Adipocyte (in vitro differentiated cells): Measurements from ENCODE around the gene C12orf76.
"Not testable (repeated sequence)": the region's sequence is repeated elsewhere in the genome, so short reads cannot be mapped to it uniquely, and the experiment has no call there.

Experiments
- DNase-seq: peaks from one replicate; pipeline ENCODE4 v3.0.0-alpha.2; 2015; ENCODE audit warnings: low read depth
- H3K27me3 ChIP-seq: replicated peaks from 2 replicates; pipeline ENCODE4 v1.7.0; 2013; ENCODE audit warnings: mild to moderate bottlenecking, low read length, moderate library complexity; ENCODE audit not compliant: control insufficient read depth, insufficient read depth
- H3K36me3 ChIP-seq: 2 replicates; pipeline ENCODE4 v1.7.0; 2013; ENCODE audit warnings: low read length, mild to moderate bottlenecking, moderate library complexity; ENCODE audit not compliant: control insufficient read depth, insufficient read depth, severe bottlenecking
- H3K4me1 ChIP-seq: 2 replicates; pipeline ENCODE4 v1.7.0; 2013; ENCODE audit warnings: mild to moderate bottlenecking, low read length, moderate library complexity; ENCODE audit not compliant: control insufficient read depth, insufficient read depth
- H3K4me3 ChIP-seq: 2 replicates; pipeline ENCODE4 v1.7.0; 2013; ENCODE audit warnings: mild to moderate bottlenecking, low read length, moderate library complexity
- H3K9ac ChIP-seq: 2 replicates; pipeline ENCODE4 v1.7.0; 2013; ENCODE audit warnings: mild to moderate bottlenecking, low read length, moderate library complexity
- H3K9me3 ChIP-seq: 2 replicates; pipeline ENCODE4 v1.7.0; 2013; ENCODE audit warnings: mild to moderate bottlenecking, low read length, moderate library complexity; ENCODE audit not compliant: control insufficient read depth

C12orf76 gene

GRCh38 chr12:110048242-110049027 is at the start of gene C12orf76:
C12orf76 (minus strand) TSS chr12:110048522; CDS start chr12:110048495, 27 bp downstream.
- H3K27me3 ChIP-seq = no peaks in the 10 kb centered on the region
- no peaks in the 10 kb centered on the region for H3K9me3 ChIP-seq
- H3K36me3 ChIP-seq = no peaks in the 10 kb centered on the region

GRCh38 chr12:110093631-110094311 is 45.4 kb upstream of the C12orf76 start:
- no peak for DNase-seq
- Histone ChIP-seq H3K36me3 (no peaks in the 10 kb centered on the region), H3K27me3 (peaks cover 25% of the 10 kb centered on the region), H3K9ac (no peak overlapping the region), H3K4me3 (no peak overlapping the region), H3K4me1 (no peaks in the 10 kb centered on the region), H3K9me3 (no peaks in the 10 kb centered on the region)

More at GRCh38 chr12:110048242-110049027, at the start of gene C12orf76:
- Histone ChIP-seq H3K4me1 (peaks cover 23% of the 10 kb centered on the region), H3K4me3 (peak within 1 kb of the TSS; percentile 91), H3K9ac (peak within 1 kb of the TSS; percentile 86)
- DNase-seq = peak; percentile 98

- Histone ChIP-seq H3K36me3 (no peaks in the 10 kb centered on the region), H3K4me1 (no peaks in the 10 kb centered on the region), H3K9me3 (no peaks in the 10 kb centered on the region), H3K27me3 (peaks cover 34% of the 10 kb centered on the region), H3K4me3 (no peak overlapping the region), H3K9ac (no peak overlapping the region)
- no peak for DNase-seq
Observed at GRCh38 chr12:110091136-110091711, 42.9 kb upstream of the C12orf76 start.

GRCh38 chr12:110090266-110091135 is 42.2 kb upstream of the C12orf76 start:
- Histone ChIP-seq H3K9me3 (no peaks in the 10 kb centered on the region), H3K27me3 (peaks cover 40% of the 10 kb centered on the region), H3K4me3 (no peak overlapping the region), H3K36me3 (no peaks in the 10 kb centered on the region), H3K9ac (no peak overlapping the region), H3K4me1 (no peaks in the 10 kb centered on the region)
- DNase-seq = no peak

GRCh38 chr12:110088936-110089335 is 40.6 kb upstream of the C12orf76 start:
- H3K9ac ChIP-seq = no peak overlapping the region
- H3K36me3 ChIP-seq = no peaks in the 10 kb centered on the region
- no peak overlapping the region for H3K4me3 ChIP-seq
- H3K4me1 ChIP-seq = no peaks in the 10 kb centered on the region
- peaks cover 44% of the 10 kb centered on the region for H3K27me3 ChIP-seq
- no peak for DNase-seq
- H3K9me3 ChIP-seq = no peaks in the 10 kb centered on the region

- peaks cover 36% of the 10 kb centered on the region for H3K27me3 ChIP-seq
- not testable (repeated sequence) for H3K9me3 ChIP-seq, H3K4me1 ChIP-seq, DNase-seq, H3K9ac ChIP-seq, H3K4me3 ChIP-seq, H3K36me3 ChIP-seq
Observed at GRCh38 chr12:110088216-110088615, 39.9 kb upstream of the C12orf76 start.

GRCh38 chr12:110084314-110085015 is 36.1 kb upstream of the C12orf76 start:
- H3K27me3 ChIP-seq = peaks cover 29% of the 10 kb centered on the region

GRCh38 chr12:110080410-110080809 is 32.1 kb upstream of the C12orf76 start:
- H3K36me3 ChIP-seq = no peaks in the 10 kb centered on the region
- peaks cover 5% of the 10 kb centered on the region for H3K27me3 ChIP-seq
- H3K4me3 ChIP-seq = no peak overlapping the region
- H3K9ac ChIP-seq = no peak overlapping the region
- DNase-seq = no peak
- no peaks in the 10 kb centered on the region for H3K4me1 ChIP-seq
- no peaks in the 10 kb centered on the region for H3K9me3 ChIP-seq

More at GRCh38 chr12:110084314-110085015, 36.1 kb upstream of the C12orf76 start:
- Histone ChIP-seq H3K4me3 (no peak overlapping the region), H3K4me1 (no peaks in the 10 kb centered on the region), H3K36me3 (no peaks in the 10 kb centered on the region), H3K9me3 (no peaks in the 10 kb centered on the region), H3K9ac (no peak overlapping the region)
- DNase-seq = no peak

- H3K4me3 ChIP-seq = no peak overlapping the region
- H3K4me1 ChIP-seq = no peaks in the 10 kb centered on the region
- H3K36me3 ChIP-seq = no peaks in the 10 kb centered on the region
- DNase-seq = no peak
- peaks cover 2% of the 10 kb centered on the region for H3K27me3 ChIP-seq
- no peak overlapping the region for H3K9ac ChIP-seq
- H3K9me3 ChIP-seq = no peaks in the 10 kb centered on the region
Observed at GRCh38 chr12:110079477-110080400, 31.4 kb upstream of the C12orf76 start.

GRCh38 chr12:110077800-110078199 is 29.5 kb upstream of the C12orf76 start:
- Histone ChIP-seq H3K9ac (no peak overlapping the region), H3K9me3 (no peaks in the 10 kb centered on the region), H3K4me3 (no peak overlapping the region), H3K36me3 (no peaks in the 10 kb centered on the region), H3K4me1 (peaks cover 3% of the 10 kb centered on the region), H3K27me3 (no peaks in the 10 kb centered on the region)
- no peak for DNase-seq
